ENCODE measurements around the gene PRKCH.

PRKCH gene

GRCh38 chr14:61470261-61470960 lies 149.0 kb downstream of the PRKCH start:
- H3K9me3 Mint-ChIP-seq, result no peaks in the 10 kb centered on the region

DNA sequence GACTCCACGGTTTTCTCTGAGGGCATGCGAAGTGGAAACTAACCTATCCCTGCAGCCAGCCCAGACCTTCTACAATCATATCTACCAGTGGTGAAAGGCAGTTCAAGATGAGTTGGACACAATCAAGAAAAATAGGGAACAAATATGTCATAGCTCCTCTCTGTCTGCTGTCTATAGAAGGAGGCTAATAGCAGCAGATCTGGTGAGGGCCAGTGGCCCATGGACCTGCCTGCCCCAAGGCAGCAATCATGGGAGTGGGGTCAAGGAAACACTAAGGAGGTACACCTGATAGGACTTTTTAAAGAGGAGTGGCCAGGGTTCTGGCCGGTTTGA lies 149.5 kb downstream of the PRKCH start:
- Mint-ChIP-seq H3K27ac (peak overlapping the region; percentile 95), H3K36me3 (ENCODE audit: low read depth) (peaks cover 43% of the 10 kb centered on the region), H3K4me1 (ENCODE audit: low read depth) (peaks cover 76% of the 10 kb centered on the region), H3K4me3 (peak overlapping the region; percentile 67), H3K9me3 (no peaks in the 10 kb centered on the region), H3K27me3 (ENCODE audit: low read depth) (no peaks in the 10 kb centered on the region)

More at GRCh38 chr14:61470261-61470960, 149.0 kb downstream of the PRKCH start:
- H3K4me1 Mint-ChIP-seq (ENCODE audit: low read depth), result peaks cover 80% of the 10 kb centered on the region
- H3K27ac Mint-ChIP-seq, result peak overlapping the region; percentile 95
- no peaks in the 10 kb centered on the region for H3K27me3 Mint-ChIP-seq (ENCODE audit: low read depth)
- peaks cover 45% of the 10 kb centered on the region for H3K36me3 Mint-ChIP-seq (ENCODE audit: low read depth)
- H3K4me3 Mint-ChIP-seq, result peak overlapping the region; percentile 67

DNA sequence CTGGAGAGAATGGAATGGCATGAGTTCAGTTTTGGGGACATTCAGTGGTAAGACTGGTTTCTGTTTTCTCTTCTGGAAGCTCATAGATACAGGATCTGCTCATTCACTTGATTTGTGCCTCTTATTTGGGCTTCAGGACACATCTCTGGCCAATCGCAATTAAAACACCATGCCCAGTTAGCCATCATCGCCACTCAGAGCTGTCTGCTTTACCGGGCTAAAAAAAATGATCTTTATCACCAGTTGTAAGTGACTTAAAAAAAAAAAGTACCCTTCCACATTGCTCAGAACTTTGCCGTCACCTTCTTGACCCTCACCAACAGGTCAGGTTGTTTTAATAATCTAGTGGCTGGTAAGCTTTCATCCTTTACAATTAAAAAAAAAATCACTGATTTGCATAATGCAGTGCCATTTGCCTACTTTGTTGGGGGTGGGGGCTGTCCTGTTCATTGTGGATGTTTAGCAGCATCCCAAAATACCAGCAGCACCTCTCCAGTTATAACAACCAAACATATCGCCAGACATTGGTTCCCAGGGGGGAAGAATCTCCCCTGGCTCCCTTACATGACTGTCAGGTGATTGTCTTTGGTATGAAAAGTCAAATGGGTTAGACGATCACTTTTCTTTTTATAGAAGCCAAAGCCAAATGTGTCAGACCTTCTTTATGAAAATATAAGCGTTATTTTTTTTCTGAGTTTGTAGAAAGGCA lies 150.1 kb downstream of the PRKCH start:
- Mint-ChIP-seq H3K4me1 (ENCODE audit: low read depth) (peaks cover 80% of the 10 kb centered on the region), H3K36me3 (ENCODE audit: low read depth) (peaks cover 47% of the 10 kb centered on the region), H3K27me3 (ENCODE audit: low read depth) (no peaks in the 10 kb centered on the region), H3K9me3 (no peaks in the 10 kb centered on the region), H3K4me3 (peak overlapping the region; percentile 87), H3K27ac (peak overlapping the region; percentile 95)

DNA sequence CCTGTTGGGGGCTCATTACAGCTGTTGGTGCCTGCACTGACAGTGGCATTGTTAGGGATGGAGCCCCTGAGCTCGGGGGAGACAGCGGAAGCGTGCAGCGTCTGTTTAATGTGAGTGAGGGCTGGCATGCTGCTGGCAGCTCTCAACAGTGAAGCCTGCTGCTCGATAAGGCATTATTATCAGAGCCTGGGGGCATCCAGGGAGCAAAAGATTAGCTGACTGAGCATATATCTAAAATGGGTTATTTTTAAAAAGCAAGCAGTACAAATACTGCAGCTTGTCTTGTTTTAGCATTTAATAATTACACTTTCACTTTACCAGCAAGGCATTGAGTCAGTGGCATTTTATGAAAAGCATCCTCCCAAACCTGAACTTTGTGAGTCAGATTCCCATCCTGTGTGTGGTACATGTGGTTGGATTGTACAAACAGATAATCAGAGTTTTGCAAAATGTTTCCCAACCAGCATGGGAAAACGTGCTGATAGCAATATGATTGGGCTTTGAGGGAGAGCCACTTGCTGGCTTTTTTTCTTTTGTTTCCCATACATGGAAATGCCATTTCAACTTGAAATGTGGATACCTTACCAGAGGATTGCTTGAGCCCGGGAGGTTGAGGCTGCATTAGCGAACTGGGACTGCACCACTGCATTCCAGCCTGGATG lies 150.8 kb downstream of the PRKCH start:
- peaks cover 84% of the 10 kb centered on the region for H3K4me1 Mint-ChIP-seq (ENCODE audit: low read depth)
- H3K9me3 Mint-ChIP-seq, result no peaks in the 10 kb centered on the region
- H3K27ac Mint-ChIP-seq, result peak overlapping the region; percentile 95
- H3K4me3 Mint-ChIP-seq, result peak overlapping the region; percentile 87
- H3K36me3 Mint-ChIP-seq (ENCODE audit: low read depth), result peaks cover 43% of the 10 kb centered on the region
- H3K27me3 Mint-ChIP-seq (ENCODE audit: low read depth), result no peaks in the 10 kb centered on the region

DNA sequence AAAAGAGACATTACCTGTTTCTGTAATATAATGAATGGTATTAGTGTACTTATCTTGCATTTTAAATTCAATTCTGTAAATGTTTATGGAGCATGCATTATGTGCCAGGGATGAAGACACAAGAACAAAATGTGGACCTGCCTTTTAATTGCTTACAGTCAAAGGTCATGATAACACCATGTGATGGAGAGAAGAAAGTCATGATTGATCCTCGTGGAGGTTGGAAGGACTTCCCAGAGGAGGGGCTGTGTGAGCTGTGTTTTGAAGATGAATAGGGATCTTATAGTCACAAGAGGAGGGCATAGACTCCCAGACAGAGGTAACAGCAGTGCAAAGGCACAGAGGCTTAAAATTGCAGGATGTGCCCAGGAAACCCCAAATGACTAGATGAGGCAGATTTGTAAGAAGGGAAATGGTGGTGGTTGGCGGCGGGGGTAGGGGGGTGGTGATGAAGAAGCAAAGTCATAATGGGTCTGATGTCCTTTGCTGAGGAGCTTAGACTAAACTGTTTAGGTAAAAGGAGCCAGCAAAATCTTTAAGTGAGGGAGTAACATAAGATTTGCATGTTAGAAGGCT lies 151.5 kb downstream of the PRKCH start:
- H3K9me3 Mint-ChIP-seq, result no peaks in the 10 kb centered on the region
- H3K4me3 Mint-ChIP-seq, result peak overlapping the region; percentile 87
- H3K4me1 Mint-ChIP-seq (ENCODE audit: low read depth), result peaks cover 86% of the 10 kb centered on the region
- H3K27me3 Mint-ChIP-seq (ENCODE audit: low read depth), result no peaks in the 10 kb centered on the region
- H3K27ac Mint-ChIP-seq, result peak overlapping the region; percentile 95
- H3K36me3 Mint-ChIP-seq (ENCODE audit: low read depth), result peaks cover 38% of the 10 kb centered on the region

GRCh38 chr14:61474015-61474414 lies 152.6 kb downstream of the PRKCH start:
- Mint-ChIP-seq H3K27ac (peak overlapping the region; percentile 87), H3K27me3 (ENCODE audit: low read depth) (no peaks in the 10 kb centered on the region), H3K4me3 (peak overlapping the region; percentile 36), H3K9me3 (no peaks in the 10 kb centered on the region), H3K4me1 (ENCODE audit: low read depth) (peaks cover 88% of the 10 kb centered on the region), H3K36me3 (ENCODE audit: low read depth) (peaks cover 35% of the 10 kb centered on the region)

DNA sequence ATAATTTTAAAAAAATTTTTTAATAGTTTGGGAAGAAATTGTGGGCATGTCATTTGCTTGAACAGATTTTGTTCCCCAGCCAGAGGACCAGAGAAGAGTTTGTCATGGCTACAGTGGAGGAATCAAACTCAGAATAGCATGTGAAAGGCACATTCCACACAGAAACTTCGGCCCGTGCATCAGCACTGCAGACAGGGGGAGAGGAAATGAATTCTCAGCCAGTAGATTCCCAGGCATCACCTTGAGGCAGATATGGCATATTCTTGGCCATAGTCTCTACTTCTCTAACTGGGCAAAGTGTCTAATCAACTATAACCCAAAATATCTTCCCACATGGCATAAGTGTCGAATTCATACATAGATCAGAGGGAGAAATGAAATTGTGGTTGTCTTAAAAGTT lies 153.3 kb downstream of the PRKCH start:
- Mint-ChIP-seq H3K9me3 (no peaks in the 10 kb centered on the region), H3K27me3 (ENCODE audit: low read depth) (no peaks in the 10 kb centered on the region), H3K36me3 (ENCODE audit: low read depth) (peaks cover 38% of the 10 kb centered on the region), H3K4me1 (ENCODE audit: low read depth) (peaks cover 89% of the 10 kb centered on the region), H3K4me3 (peak overlapping the region; percentile 33), H3K27ac (peak overlapping the region; percentile 80)

DNA sequence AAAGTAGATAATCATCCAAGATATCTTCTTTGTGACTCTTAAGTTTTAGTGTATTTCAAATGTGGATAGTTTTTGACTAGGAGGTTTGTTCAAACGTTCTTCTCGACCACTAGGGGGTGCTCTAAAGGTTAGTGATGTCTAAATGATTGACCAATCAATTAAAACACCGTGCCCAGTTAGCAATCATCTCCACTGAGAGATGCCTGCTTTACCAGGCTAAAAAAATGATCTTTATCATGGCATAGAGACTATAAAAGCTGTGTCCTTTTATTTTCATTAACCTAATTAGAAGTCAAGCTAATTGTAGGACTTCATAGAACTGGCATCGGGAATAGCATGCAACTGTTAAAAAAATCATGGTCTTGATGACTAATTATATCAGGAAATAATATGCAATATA lies 153.9 kb downstream of the PRKCH start:
- Mint-ChIP-seq H3K27ac (peak overlapping the region; percentile 80), H3K4me3 (peak overlapping the region; percentile 33), H3K9me3 (no peaks in the 10 kb centered on the region), H3K27me3 (ENCODE audit: low read depth) (no peaks in the 10 kb centered on the region), H3K4me1 (ENCODE audit: low read depth) (peaks cover 89% of the 10 kb centered on the region), H3K36me3 (ENCODE audit: low read depth) (peaks cover 31% of the 10 kb centered on the region)

- Mint-ChIP-seq H3K36me3 (ENCODE audit: low read depth) (peaks cover 32% of the 10 kb centered on the region), H3K9me3 (no peaks in the 10 kb centered on the region), H3K27me3 (ENCODE audit: low read depth) (no peaks in the 10 kb centered on the region), H3K4me3 (peak overlapping the region; percentile 65), H3K27ac (peak overlapping the region; percentile 92), H3K4me1 (ENCODE audit: low read depth) (peaks cover 89% of the 10 kb centered on the region)
Measured at GRCh38 chr14:61476105-61476753, 154.8 kb downstream of the PRKCH start.

GRCh38 chr14:61476754-61477410 lies 155.5 kb downstream of the PRKCH start:
- peak overlapping the region; percentile 65 for H3K4me3 Mint-ChIP-seq
- peaks cover 86% of the 10 kb centered on the region for H3K4me1 Mint-ChIP-seq (ENCODE audit: low read depth)
- H3K36me3 Mint-ChIP-seq (ENCODE audit: low read depth), result peaks cover 32% of the 10 kb centered on the region
- H3K9me3 Mint-ChIP-seq, result no peaks in the 10 kb centered on the region
- no peaks in the 10 kb centered on the region for H3K27me3 Mint-ChIP-seq (ENCODE audit: low read depth)
- H3K27ac Mint-ChIP-seq, result peak overlapping the region; percentile 92

- peaks cover 39% of the 10 kb centered on the region for H3K36me3 Mint-ChIP-seq (ENCODE audit: low read depth)
- peak overlapping the region; percentile 65 for H3K4me3 Mint-ChIP-seq
- H3K9me3 Mint-ChIP-seq, result no peaks in the 10 kb centered on the region
- peak overlapping the region; percentile 92 for H3K27ac Mint-ChIP-seq
- H3K4me1 Mint-ChIP-seq (ENCODE audit: low read depth), result peaks cover 85% of the 10 kb centered on the region
- no peaks in the 10 kb centered on the region for H3K27me3 Mint-ChIP-seq (ENCODE audit: low read depth)
Measured at GRCh38 chr14:61477712-61478462, 156.5 kb downstream of the PRKCH start.

DNA sequence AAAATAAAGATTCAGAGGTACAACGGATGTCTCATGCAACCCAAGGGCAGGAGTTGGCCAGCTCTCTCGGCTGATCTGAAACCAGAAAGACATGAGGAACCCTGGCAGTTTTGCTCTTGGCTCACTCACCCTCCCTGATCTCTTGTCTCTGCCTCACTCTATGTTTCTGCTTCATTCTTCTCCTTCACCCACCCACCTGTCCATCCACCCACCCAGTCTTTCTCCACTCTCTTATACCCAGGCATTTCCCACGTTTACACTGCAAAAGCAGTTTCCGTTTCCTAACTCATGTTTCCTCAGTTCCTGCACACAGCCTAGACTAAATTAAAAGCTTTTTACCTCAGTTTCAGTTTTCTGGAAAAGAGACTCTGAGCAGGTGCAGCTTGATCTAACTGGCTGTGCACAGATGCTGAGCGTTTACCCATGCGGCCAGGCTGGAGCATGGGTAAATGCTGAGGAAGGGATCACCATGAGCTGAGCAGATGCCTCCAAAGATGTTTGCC lies 157.6 kb downstream of the PRKCH start:
- Mint-ChIP-seq H3K27me3 (ENCODE audit: low read depth) (no peaks in the 10 kb centered on the region), H3K9me3 (no peaks in the 10 kb centered on the region), H3K27ac (peak overlapping the region; percentile 92), H3K36me3 (ENCODE audit: low read depth) (peaks cover 39% of the 10 kb centered on the region), H3K4me3 (peak overlapping the region; percentile 65), H3K4me1 (ENCODE audit: low read depth) (peaks cover 84% of the 10 kb centered on the region)
